ENCODE data around the gene ECT2L.

ECT2L gene

GRCh38 chr6:138868181-138868580 is 72.3 kb downstream of the ECT2L start:
- Mint-ChIP-seq H3K36me3 (ENCODE audit: low read depth) (no peaks in the 10 kb centered on the region), H3K4me1 (peaks cover 20% of the 10 kb centered on the region), H3K9me3 (no peaks in the 10 kb centered on the region), H3K27me3 (ENCODE audit: low read depth, poor library complexity) (peaks cover 6% of the 10 kb centered on the region), H3K27ac (peak overlapping the region; percentile 77), H3K4me3 (no peak overlapping the region)
- DNase-seq: no peak
- TF ChIP-seq, protein P1, sequence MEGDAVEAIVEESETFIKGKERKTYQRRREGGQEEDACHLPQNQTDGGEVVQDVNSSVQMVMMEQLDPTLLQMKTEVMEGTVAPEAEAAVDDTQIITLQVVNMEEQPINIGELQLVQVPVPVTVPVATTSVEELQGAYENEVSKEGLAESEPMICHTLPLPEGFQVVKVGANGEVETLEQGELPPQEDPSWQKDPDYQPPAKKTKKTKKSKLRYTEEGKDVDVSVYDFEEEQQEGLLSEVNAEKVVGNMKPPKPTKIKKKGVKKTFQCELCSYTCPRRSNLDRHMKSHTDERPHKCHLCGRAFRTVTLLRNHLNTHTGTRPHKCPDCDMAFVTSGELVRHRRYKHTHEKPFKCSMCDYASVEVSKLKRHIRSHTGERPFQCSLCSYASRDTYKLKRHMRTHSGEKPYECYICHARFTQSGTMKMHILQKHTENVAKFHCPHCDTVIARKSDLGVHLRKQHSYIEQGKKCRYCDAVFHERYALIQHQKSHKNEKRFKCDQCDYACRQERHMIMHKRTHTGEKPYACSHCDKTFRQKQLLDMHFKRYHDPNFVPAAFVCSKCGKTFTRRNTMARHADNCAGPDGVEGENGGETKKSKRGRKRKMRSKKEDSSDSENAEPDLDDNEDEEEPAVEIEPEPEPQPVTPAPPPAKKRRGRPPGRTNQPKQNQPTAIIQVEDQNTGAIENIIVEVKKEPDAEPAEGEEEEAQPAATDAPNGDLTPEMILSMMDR (IDR thresholded peaks at IDR 0.05): no peak

- DNase-seq: no peak
- Mint-ChIP-seq H3K4me3 (no peak overlapping the region), H3K9me3 (no peaks in the 10 kb centered on the region), H3K4me1 (peaks cover 20% of the 10 kb centered on the region), H3K36me3 (ENCODE audit: low read depth) (no peaks in the 10 kb centered on the region), H3K27ac (no peak overlapping the region), H3K27me3 (ENCODE audit: low read depth, poor library complexity) (peaks cover 3% of the 10 kb centered on the region)
- TF ChIP-seq, protein P1 (IDR thresholded peaks at IDR 0.05): no peak
Observed at GRCh38 chr6:138869398-138869797, 73.5 kb downstream of the ECT2L start.

GRCh38 chr6:138873191-138873590 is 77.3 kb downstream of the ECT2L start:
- no peak overlapping the region for H3K4me3 Mint-ChIP-seq
- H3K36me3 Mint-ChIP-seq (ENCODE audit: low read depth): no peaks in the 10 kb centered on the region
- TF ChIP-seq, protein P1 (IDR thresholded peaks at IDR 0.05): no peak
- H3K9me3 Mint-ChIP-seq: no peaks in the 10 kb centered on the region
- DNase-seq: no peak
- peaks cover 7% of the 10 kb centered on the region for H3K27me3 Mint-ChIP-seq (ENCODE audit: low read depth, poor library complexity)
- H3K4me1 Mint-ChIP-seq: peaks cover 14% of the 10 kb centered on the region
- no peak overlapping the region for H3K27ac Mint-ChIP-seq

DNA sequence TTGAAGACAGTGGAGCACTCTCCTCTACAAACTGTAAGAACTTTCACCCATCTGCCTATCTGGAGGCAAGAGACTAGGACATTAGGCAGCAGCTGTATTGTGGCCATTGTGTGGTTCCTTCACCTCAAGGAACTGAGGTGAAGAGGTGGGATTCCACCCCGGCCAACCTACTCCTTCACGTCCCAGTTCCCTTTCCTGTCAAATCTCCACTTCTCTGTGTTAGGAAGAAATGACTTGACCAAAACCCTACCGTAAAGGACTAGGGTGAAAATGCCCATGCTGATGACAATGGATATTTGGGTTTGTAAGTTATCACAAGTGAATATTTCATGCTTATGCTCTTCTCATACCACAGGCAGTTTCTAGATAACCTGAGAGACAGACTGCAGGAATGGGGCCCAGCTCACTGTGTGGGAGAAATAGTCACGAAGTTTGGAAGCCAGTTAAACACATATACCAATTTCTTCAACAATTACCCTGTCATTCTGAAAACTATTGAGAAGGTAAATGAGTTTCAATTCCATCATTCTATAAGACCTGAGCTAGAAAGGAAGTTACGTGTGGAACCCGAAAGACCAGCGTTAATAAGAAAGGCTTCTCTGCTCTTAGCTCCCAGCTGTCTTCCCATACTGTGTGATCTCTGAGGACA is 86.6 kb downstream of the ECT2L start:
- H3K4me1 Mint-ChIP-seq: no peaks in the 10 kb centered on the region
- no peaks in the 10 kb centered on the region for H3K36me3 Mint-ChIP-seq (ENCODE audit: low read depth)
- TF ChIP-seq, protein P1 (IDR thresholded peaks at IDR 0.05): no peak
- H3K27me3 Mint-ChIP-seq (ENCODE audit: low read depth, poor library complexity): peaks cover 4% of the 10 kb centered on the region
- no peaks in the 10 kb centered on the region for H3K9me3 Mint-ChIP-seq
- no peak overlapping the region for H3K27ac Mint-ChIP-seq
- no peak overlapping the region for H3K4me3 Mint-ChIP-seq
- no peak for DNase-seq

- Mint-ChIP-seq H3K27me3 (ENCODE audit: low read depth, poor library complexity) (peaks cover 6% of the 10 kb centered on the region), H3K36me3 (ENCODE audit: low read depth) (no peaks in the 10 kb centered on the region), H3K4me3 (no peak overlapping the region), H3K4me1 (no peaks in the 10 kb centered on the region), H3K9me3 (no peaks in the 10 kb centered on the region), H3K27ac (no peak overlapping the region)
- DNase-seq: no peak
- TF ChIP-seq, protein P1 (IDR thresholded peaks at IDR 0.05): no peak
Observed at GRCh38 chr6:138885156-138885819, 89.4 kb downstream of the ECT2L start.
